GM18519 (cell line): ENCODE results near the gene SIGLEC15.
"Not testable (repeated sequence)": the region's sequence is repeated elsewhere in the genome, so short reads cannot be mapped to it uniquely, and the experiment has no call there.

Experiments
- ATAC-seq: cut with Tn5 transposase; IDR thresholded peaks from one replicate; pipeline ENCODE4 v1.9.1; 2021; ENCODE audit warnings: mild to moderate bottlenecking, moderate library complexity; ENCODE audit not compliant: unreplicated experiment, low FRiP score

The SIGLEC15 gene

GRCh38 chr18:45841765-45842442 lies 16.4 kb downstream of the SIGLEC15 start:
- no peak for ATAC-seq

GRCh38 chr18:45843019-45843418 lies 17.5 kb downstream of the SIGLEC15 start:
- ATAC-seq, result no peak

GRCh38 chr18:45844938-45845337 lies 19.5 kb downstream of the SIGLEC15 start:
- no peak for ATAC-seq

GRCh38 chr18:45845410-45845809 lies 19.9 kb downstream of the SIGLEC15 start:
- ATAC-seq, result no peak

DNA sequence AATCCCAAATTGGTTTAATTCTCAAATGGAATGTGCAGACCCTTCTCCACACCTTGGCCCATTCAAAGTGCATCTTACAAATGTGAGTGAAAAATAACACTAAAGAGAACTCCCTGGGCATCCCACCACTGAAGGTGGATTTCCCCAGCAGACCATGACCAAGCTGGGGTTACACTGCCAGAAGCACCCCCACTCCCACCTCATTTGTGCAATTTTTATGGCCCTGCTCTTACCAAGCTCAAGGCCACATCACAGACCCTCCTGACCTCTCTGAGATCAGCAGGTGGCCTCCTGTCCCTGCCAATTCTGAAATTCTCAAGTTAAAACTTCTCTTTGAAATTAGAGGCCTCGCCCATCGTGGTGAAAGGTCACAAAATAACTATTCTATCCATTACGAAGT lies 21.6 kb downstream of the SIGLEC15 start:
- ATAC-seq, result no peak

- not testable (repeated sequence) for ATAC-seq
Observed at GRCh38 chr18:45848643-45849042, 23.2 kb downstream of the SIGLEC15 start.

DNA sequence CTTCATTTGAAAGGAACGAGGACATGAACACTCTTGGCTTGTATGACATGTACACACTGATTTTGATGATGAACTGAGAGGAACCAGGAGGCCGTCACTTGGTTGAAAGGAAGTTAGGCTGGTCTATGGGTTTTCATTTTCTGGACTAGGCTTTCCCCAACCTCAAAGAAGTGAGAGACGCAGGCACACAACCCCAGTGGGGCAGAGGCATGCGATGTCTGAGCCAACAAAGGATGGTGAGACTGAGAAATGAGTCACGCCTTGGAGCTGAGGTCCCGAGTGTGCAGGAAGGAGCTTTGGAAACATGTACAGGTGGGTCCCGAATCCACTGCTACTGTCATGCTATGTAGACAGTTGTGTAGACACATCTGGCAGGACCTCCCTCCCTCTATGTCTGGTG lies 24.1 kb downstream of the SIGLEC15 start:
- no peak for ATAC-seq

GRCh38 chr18:45850021-45850420 lies 24.5 kb downstream of the SIGLEC15 start:
- ATAC-seq, result no peak

DNA sequence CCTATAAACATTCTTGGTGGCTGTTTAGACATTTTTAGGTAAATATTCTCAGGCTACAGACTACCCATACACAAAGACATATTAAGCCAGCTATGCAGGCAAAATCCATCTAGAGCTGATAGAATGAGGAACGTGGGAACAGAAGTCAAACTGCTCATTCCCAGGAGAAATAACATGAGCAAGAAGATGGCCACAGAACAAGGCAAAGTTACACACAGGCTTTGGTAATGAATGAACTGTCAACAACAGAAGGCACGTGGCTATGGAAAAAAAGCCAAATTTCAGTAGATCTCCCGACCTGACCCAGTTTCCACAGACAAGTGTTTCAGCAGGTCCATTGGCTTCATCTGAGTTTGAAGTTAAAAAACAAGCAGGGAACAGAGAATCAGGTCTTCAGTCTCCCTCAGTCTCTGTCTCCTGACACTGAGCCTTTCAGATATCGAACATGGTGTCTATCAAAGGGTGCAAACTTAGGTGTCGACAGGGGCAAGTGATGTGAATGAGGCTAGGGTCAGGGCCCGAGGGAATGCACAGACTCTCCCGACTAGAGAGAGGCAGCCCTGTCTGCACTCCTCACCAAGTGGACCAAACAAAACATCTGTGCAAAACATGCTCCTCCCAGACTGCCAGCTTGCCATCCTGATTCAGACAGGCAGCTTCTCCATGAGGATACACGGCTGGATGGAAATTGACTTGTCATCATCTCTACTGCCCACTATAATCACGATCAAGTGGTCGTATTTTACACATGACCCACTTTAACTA lies 25.9 kb downstream of the SIGLEC15 start:
- ATAC-seq, result no peak

DNA sequence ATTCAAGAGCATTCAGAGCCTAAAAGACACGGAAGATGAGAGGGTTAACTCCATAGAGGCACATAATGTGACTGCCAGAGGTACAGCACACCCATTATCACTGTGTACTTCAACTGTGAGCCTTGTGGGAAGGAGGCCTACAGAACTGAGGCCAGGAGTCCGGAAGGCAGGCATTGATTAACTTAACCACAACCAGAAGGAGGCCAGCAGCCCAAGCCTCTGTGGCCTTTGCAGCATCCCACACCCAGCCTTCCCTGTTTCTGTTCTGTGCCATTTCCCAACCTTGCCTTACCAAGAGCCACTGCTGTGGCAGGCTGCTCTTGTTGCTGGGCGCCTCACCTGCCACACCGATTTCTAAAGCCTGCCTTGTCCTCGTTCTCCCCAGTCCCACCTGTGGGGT lies 27.2 kb downstream of the SIGLEC15 start:
- ATAC-seq, result no peak

DNA sequence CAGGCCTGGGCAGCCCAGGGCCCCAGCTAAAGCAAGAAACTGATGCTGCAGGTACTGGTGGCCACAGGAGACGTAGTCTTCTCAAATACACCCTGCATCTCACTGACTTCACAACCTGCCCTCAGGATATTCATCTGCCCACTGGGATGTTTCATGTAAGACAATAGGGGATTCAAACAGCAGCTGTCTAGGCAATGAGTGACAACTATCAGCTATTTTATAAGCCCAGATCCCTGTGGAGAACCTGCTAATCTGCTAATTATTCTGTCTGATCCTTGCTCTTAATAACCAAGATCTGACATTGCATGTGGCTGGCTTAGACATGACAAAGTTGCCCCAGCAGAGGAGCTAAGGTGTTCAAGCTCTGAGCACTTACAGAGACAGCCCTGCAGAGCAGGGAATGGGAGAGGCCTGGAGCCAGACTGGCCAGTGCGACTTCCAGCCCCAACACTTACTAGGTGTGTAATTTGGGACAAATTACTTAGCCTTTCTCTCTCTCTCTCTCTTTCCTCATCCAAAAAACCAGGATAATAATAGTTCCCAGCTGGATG lies 28.6 kb downstream of the SIGLEC15 start:
- ATAC-seq, result no peak

- no peak for ATAC-seq
Observed at GRCh38 chr18:45856531-45856930, 31.1 kb downstream of the SIGLEC15 start.

DNA sequence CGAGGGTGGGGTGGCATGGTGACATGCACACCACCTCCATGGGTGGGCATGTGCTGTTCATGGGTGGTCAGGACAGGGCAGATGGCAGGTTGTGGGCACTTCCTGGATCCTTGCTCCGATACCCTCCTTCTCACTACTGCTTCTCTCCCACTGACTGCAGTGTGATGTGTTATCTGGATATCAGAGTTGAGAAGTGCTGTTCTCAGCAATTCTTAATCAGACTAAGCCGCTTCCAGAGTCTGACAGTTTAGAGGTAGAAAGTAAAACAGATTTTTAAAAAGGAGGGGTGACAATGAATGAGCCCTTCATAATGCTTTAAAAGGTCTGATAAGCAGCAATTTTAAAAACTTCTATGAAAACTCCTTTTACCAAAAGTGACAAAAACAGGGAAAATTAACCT lies 33.9 kb downstream of the SIGLEC15 start:
- ATAC-seq, result no peak

- no peak for ATAC-seq
Observed at GRCh38 chr18:45860492-45860891, 35.0 kb downstream of the SIGLEC15 start.

GRCh38 chr18:45860971-45861370 lies 35.5 kb downstream of the SIGLEC15 start:
- no peak for ATAC-seq

DNA sequence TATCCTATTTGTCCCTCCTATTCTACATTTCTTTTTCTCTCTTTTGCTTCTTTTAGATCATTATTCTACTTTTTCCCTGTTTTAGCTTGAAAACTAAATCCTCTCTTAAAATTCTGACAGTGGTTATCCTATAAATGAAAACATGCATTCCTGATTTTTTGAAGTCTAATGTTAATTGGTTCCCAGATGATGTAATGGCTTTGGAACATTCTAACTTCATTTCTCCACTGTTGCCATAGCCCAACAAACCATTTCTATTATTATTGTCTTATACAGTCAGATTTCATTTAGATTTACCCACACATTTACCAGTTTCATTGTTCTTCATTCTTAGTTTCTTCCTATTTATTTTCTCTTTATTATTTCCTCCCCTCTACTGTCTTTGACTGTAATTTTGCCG lies 36.5 kb downstream of the SIGLEC15 start:
- no peak for ATAC-seq

GRCh38 chr18:45863469-45863868 lies 38.0 kb downstream of the SIGLEC15 start:
- no peak for ATAC-seq

DNA sequence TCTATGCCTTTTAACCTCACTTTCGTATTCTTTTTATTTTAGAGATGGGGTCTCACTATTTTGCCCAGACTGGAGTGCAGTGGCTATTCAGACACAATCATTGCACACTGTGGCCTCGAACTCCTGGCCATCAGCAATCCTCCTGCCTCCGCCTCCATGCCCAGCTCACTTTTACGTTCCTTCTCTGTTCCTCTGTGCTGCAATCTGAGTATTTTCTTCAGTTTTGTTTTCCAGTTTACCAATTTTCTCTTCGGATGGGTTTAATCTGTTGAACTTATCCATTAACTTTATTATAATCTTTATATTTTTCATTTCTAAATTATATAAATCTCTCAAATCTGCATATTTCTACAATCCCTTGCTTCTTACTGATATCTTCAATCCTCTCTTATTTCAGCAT lies 38.6 kb downstream of the SIGLEC15 start:
- ATAC-seq, result no peak

DNA sequence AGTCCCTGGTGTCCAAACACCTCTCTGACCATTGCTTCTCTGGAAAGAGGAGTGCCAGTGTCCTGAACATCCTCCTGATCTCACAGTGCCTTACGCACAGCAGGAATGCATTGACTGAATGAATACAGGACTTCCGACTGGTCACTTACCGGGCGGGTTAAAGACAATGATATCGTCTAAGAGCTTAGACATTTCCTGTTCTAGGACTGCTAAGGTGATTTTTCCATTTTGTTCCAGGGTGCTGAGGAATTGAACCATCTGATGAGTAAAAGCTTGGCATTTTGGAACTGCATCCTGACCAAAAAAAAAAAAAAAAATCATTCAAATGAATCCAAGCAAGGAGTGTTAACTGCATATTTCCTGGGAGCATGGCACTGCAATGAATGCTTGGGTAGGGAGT lies 40.0 kb downstream of the SIGLEC15 start:
- no peak for ATAC-seq

DNA sequence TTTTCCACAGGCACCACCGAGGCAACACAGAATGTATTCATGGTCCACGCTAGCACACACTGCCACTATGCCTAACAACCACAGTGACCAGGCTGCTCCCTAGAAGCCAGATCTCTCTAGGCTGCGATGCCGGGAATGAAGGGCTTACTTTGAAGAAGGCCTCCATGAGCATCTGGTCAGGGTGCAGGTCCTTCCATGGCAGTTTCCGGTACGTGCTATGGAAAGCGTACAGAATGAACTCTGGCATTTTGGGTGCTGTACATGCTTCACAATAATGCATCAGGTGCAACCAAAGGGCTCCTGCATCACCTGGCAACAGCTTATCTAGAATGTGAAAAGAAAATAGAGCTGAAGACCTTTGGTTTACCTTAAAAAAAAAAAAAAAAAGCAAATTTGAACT lies 44.9 kb downstream of the SIGLEC15 start:
- no peak for ATAC-seq

- no peak for ATAC-seq
Observed at GRCh38 chr18:45871431-45872084, 46.1 kb downstream of the SIGLEC15 start.
